MG63 (cell line): ENCODE measurements around the gene GYPE. TPM values are rescaled to one million over a fixed set of nuclear protein-coding genes. Genes with fewer than 3 reads are reported as not detected.
"Not testable (repeated sequence)": the region's sequence is repeated elsewhere in the genome, so short reads cannot be mapped to it uniquely, and the experiment has no call there.

Experiments
- DNase-seq: peaks from one replicate; pipeline ENCODE4 v3.0.0-alpha.2; 2020
- H3K27me3 ChIP-seq: fragments of 250-450 bp; sonication (Bioruptor Pico); 2 replicates; pipeline ENCODE4 v1.5.1; 2020; ENCODE audit warnings: mild to moderate bottlenecking, moderate library complexity
- H3K36me3 ChIP-seq: fragments of 250-450 bp; sonication (Bioruptor Pico); 2 replicates; pipeline ENCODE4 v1.5.1; 2020; ENCODE audit warnings: mild to moderate bottlenecking, moderate library complexity
- H3K4me3 ChIP-seq: fragments of 250-450 bp; sonication (Bioruptor Pico); 2 replicates; pipeline ENCODE4 v1.5.1; 2020; ENCODE audit warnings: mild to moderate bottlenecking, moderate library complexity
- H3K9me3 ChIP-seq: fragments of 250-450 bp; sonication (Bioruptor Pico); 2 replicates; pipeline ENCODE4 v1.5.1; 2020; ENCODE audit warnings: mild to moderate bottlenecking, moderate library complexity
- total RNA-seq: library from RNA; depleted of rRNA; stranded (reverse); fragments of >200 nt; shearing (Covaris generic); gene quantifications from 2 replicates; pipeline ENCODE4 v1.2.3, GENCODE V29; 2014; ENCODE audit warnings: low replicate concordance

GYPE gene
- total RNA-seq, 1 experiment from 2014 or later = 0.10 TPM

- no peaks in the 10 kb centered on the region for H3K27me3 ChIP-seq
- H3K9me3 ChIP-seq = no peaks in the 10 kb centered on the region
- H3K36me3 ChIP-seq = no peaks in the 10 kb centered on the region
- no peak overlapping the region for H3K4me3 ChIP-seq
- DNase-seq = no peak
Observed at GRCh38 chr4:143883529-143883928, 21.8 kb downstream of the GYPE start.

DNA sequence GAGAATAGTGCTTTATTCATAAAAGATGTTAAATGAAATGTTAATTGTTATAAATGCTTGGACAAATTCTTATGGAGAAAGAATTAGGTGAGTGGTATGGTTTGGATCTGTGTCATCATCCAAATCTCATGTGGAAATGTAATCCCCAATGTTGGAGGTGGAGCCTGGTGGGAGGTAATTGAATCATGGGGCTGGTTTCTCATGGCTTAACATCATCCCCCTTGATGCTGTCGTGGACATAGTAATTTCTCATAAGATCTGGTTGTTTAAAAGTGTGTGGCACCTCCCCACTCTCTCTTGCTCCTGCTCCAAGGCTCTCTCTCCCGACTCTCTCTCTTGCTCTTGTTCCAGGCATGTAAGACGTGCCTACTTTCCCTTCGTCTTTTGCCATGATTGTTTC lies 22.5 kb downstream of the GYPE start:
- Histone ChIP-seq H3K27me3 (no peaks in the 10 kb centered on the region), H3K9me3 (no peaks in the 10 kb centered on the region), H3K36me3 (no peaks in the 10 kb centered on the region), H3K4me3 (no peak overlapping the region)
- no peak for DNase-seq

- not testable (repeated sequence) for H3K36me3 ChIP-seq, H3K4me3 ChIP-seq, H3K27me3 ChIP-seq, H3K9me3 ChIP-seq, DNase-seq
Observed at GRCh38 chr4:143879561-143879960, 25.8 kb downstream of the GYPE start.

DNA sequence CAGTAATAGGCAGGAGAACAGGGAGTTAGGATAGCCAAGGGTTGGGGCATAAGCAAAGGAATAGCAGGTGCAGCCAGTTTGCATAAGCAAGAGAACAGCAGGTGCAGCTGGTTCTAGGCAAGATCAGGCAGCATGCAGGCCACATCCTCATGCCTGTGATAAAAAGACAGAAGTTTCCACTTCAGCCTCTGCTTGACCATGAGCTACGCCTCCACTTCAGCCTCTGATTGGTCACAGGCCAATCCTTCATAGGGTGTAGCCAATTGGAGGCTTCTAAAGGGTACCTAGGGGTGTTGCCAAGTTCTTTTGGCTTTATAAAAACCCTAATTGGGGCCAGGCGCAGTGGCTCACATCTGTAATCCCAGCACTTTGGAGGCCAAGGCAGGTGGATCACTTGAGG lies 30.0 kb downstream of the GYPE start:
- H3K27me3 ChIP-seq, H3K9me3 ChIP-seq, H3K36me3 ChIP-seq, H3K4me3 ChIP-seq, DNase-seq: not testable (repeated sequence)

DNA sequence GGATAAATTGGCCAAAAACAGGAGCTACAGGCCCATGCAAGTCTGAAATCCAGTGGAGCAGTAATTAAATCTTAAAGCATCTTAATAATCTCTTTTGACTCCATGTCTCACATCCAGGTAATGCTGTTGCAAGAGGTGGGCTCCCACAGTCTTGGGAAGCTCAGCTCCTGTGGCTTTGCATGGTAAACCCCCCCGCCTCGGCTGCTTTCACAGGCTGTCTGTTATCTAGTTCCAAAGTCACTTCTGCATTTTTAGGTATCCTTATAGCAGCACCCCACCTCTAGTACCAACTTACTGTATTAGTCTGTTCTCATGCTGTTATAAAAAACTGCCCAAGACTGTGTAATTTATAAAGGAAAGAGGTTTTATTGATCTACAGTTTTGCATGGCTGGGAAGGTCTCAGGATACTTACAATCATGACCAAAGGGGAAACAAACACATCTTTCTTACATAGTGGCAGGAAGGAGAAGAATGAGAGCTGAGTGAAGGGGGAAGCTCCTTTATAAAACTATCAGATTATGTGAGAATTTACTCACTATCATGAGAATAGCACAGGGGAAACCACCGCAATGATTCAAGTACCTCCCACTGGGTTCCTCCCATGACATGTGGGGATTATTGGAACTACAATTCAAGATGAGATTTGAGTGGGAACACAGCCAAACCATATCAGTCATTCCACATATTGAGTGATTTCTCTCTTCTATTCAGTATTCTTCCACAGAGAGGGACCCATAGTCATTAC lies 34.7 kb downstream of the GYPE start:
- DNase-seq, H3K27me3 ChIP-seq, H3K36me3 ChIP-seq, H3K4me3 ChIP-seq, H3K9me3 ChIP-seq: not testable (repeated sequence)

- H3K9me3 ChIP-seq, DNase-seq, H3K4me3 ChIP-seq, H3K36me3 ChIP-seq, H3K27me3 ChIP-seq: not testable (repeated sequence)
Observed at GRCh38 chr4:143869925-143870324, 35.4 kb downstream of the GYPE start.

DNA sequence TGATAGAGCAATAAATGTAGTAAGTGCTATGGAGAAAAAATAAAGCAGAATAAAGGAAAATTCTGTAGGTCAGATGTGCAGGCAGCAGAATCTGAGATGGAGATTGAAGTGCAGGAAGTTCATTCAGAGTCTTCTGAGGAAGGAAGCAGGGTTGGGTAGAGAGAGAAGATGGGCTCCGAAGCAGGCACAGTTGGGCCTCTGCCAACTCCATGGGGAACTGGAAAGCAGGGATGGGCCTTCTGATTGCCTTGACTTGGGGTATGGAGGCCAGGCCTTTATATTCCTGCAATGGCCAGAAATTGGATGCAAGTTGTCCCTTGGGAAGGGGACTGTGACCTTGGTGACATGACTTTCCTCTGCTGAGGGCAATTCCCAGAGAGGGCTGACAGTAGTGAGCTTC lies 42.6 kb downstream of the GYPE start:
- not testable (repeated sequence) for H3K4me3 ChIP-seq, H3K9me3 ChIP-seq, DNase-seq, H3K36me3 ChIP-seq, H3K27me3 ChIP-seq

- Histone ChIP-seq H3K9me3 (no peaks in the 10 kb centered on the region), H3K4me3 (no peak overlapping the region)
- no peak for DNase-seq
Observed at GRCh38 chr4:143858456-143858855, 46.9 kb downstream of the GYPE start.

GRCh38 chr4:143857391-143858336 lies 47.7 kb downstream of the GYPE start:
- not testable (repeated sequence) for DNase-seq, H3K9me3 ChIP-seq, H3K4me3 ChIP-seq, H3K36me3 ChIP-seq, H3K27me3 ChIP-seq

More at GRCh38 chr4:143858456-143858855, 46.9 kb downstream of the GYPE start:
- no peaks in the 10 kb centered on the region for H3K36me3 ChIP-seq
- no peaks in the 10 kb centered on the region for H3K27me3 ChIP-seq

DNA sequence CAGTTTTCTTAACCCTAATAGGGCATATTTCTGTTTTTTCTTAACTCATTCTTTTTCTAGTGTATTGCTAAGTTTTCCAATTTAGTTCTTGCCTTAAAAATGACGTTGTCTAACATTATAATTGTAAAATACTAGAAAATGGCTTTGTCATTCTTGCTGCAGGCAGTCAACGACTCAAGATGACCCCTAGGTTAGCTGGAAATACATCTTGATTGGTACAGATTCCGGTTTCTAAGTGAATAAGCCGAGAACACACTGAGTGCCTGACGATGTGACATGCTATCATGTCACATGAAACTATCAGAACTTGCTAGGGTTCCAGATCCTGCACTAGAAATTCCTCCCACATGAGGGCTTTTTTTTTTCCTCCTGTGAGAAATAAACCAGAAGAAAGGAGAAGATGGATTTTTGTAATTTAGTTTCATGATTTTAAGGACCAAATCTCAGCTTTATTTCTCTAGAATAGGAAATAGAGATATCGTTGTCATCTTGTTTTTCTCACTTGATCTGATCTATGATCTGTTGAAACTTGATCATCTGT lies 49.3 kb downstream of the GYPE start:
- not testable (repeated sequence) for H3K36me3 ChIP-seq, H3K4me3 ChIP-seq, H3K9me3 ChIP-seq, H3K27me3 ChIP-seq, DNase-seq

GRCh38 chr4:143854645-143855044 lies 50.7 kb downstream of the GYPE start:
- DNase-seq, H3K36me3 ChIP-seq, H3K27me3 ChIP-seq, H3K4me3 ChIP-seq, H3K9me3 ChIP-seq: not testable (repeated sequence)

- not testable (repeated sequence) for H3K4me3 ChIP-seq, H3K9me3 ChIP-seq, H3K36me3 ChIP-seq, DNase-seq, H3K27me3 ChIP-seq
Observed at GRCh38 chr4:143849296-143849695, 56.1 kb downstream of the GYPE start.

GRCh38 chr4:143843506-143843832 lies 61.9 kb downstream of the GYPE start:
- H3K36me3 ChIP-seq, H3K4me3 ChIP-seq, H3K9me3 ChIP-seq, H3K27me3 ChIP-seq, DNase-seq: not testable (repeated sequence)

GRCh38 chr4:143842624-143843505 lies 62.5 kb downstream of the GYPE start:
- not testable (repeated sequence) for H3K36me3 ChIP-seq, H3K27me3 ChIP-seq, H3K4me3 ChIP-seq, H3K9me3 ChIP-seq, DNase-seq

DNA sequence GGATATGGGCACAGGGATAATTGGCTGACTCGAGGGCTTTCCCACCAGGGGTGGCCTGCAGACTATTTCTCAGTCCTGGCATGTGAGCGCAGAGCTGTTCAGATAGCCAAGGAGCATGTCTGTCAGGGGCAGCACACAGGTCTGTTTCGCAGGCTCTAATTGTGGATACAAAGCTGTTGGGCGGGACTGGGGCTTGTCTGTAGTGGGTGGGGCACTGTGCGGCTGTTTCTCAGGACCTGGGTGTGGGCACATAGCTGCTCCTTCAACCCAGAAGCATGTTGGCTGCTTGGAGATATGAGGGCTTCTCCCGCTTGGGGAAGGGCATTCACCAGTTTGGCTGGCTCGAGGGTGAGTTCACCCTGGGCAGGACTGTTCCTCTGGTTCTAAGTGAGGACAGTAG lies 65.9 kb downstream of the GYPE start:
- not testable (repeated sequence) for H3K27me3 ChIP-seq, H3K4me3 ChIP-seq, DNase-seq, H3K36me3 ChIP-seq, H3K9me3 ChIP-seq

DNA sequence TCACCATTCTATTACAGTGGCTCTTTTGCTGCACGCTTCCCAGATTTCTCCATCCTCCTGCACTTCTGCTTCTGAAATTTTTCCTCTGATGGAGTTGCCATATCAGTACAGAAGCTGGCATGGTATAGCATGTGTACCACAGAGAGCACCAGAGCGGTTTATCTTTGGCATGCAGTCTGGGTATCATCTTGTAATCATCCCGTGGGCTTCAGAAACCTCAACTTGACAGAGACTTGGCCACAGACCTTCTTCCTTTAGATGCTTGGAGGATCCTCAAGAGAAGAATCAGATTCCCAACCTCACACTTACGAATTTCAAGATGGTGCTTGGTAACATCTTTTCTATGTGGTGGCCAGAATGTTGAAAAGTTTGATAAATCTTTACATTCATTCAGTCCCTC lies 71.2 kb downstream of the GYPE start:
- DNase-seq, H3K27me3 ChIP-seq, H3K9me3 ChIP-seq, H3K4me3 ChIP-seq, H3K36me3 ChIP-seq: not testable (repeated sequence)

DNA sequence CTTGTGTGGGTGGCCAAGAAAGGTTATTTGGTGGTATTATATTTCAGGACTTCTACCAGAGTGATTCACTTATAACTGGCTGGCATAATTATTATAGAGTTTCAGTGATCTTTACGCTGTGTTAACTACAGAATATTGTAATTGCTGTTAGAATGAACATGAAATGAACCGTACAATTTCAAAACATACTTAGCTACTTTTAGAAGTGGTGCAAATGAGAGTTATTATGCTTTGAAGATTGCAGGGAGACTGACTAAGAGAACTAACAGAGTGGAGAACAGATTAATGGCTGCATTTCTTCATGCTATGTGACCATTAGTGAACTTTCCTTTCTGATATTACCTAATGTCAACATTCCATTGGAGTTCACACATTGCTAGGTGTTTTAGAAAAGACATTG lies 71.7 kb downstream of the GYPE start:
- not testable (repeated sequence) for DNase-seq, H3K36me3 ChIP-seq, H3K27me3 ChIP-seq, H3K9me3 ChIP-seq, H3K4me3 ChIP-seq
